Non-pigmented ciliary epithelial cell (primary cell): ENCODE measurements around the gene CAB39L.

ENCODE experiments used
- DNase-seq: peaks from one replicate; pipeline ENCODE4 v3.0.0-alpha.2; 2010; ENCODE audit warnings: low read depth

Gene CAB39L

GRCh38 chr13:49441846-49442245, 2.0 kb downstream of the CAB39L start:
- no peak for DNase-seq

- DNase-seq = no peak
These were observed 2.6 kb downstream of the CAB39L start for GRCh38 chr13:49441312-49441711.

- no peak for DNase-seq
These were observed 4.3 kb downstream of the CAB39L start for GRCh38 chr13:49439609-49440008.

- no peak for DNase-seq
These were observed 6.2 kb downstream of the CAB39L start for GRCh38 chr13:49437705-49438104.

- DNase-seq = no peak
These were observed 7.0 kb downstream of the CAB39L start for GRCh38 chr13:49436890-49437289.

- DNase-seq = no peak
These were observed 7.9 kb downstream of the CAB39L start for GRCh38 chr13:49435992-49436391.

GRCh38 chr13:49429121-49429520, 14.7 kb downstream of the CAB39L start:
- no peak for DNase-seq

GRCh38 chr13:49428041-49428763, 15.7 kb downstream of the CAB39L start:
- no peak for DNase-seq

GRCh38 chr13:49424011-49424560, 19.8 kb downstream of the CAB39L start:
- DNase-seq = no peak

- no peak for DNase-seq
These were observed 22.5 kb downstream of the CAB39L start for GRCh38 chr13:49421391-49421790.

- DNase-seq = no peak
These were observed 24.6 kb downstream of the CAB39L start for GRCh38 chr13:49419276-49419675.

- no peak for DNase-seq
These were observed 25.7 kb downstream of the CAB39L start for GRCh38 chr13:49418206-49418605.

- no peak for DNase-seq
These were observed 26.7 kb downstream of the CAB39L start for GRCh38 chr13:49417161-49417560.

- DNase-seq = no peak
These were observed 31.1 kb downstream of the CAB39L start for GRCh38 chr13:49412749-49413148.

- DNase-seq = no peak
These were observed 32.5 kb downstream of the CAB39L start for GRCh38 chr13:49411353-49411752.

GRCh38 chr13:49410477-49410876, 33.4 kb downstream of the CAB39L start:
- DNase-seq = no peak

- DNase-seq = no peak
These were observed 33.9 kb downstream of the CAB39L start for GRCh38 chr13:49410006-49410405.

- no peak for DNase-seq
These were observed 34.9 kb downstream of the CAB39L start for GRCh38 chr13:49409008-49409407.

- no peak for DNase-seq
These were observed 35.9 kb downstream of the CAB39L start for GRCh38 chr13:49407936-49408335.

- DNase-seq = no peak
These were observed 36.8 kb downstream of the CAB39L start for GRCh38 chr13:49407068-49407467.

GRCh38 chr13:49404703-49405020, 39.2 kb downstream of the CAB39L start:
- DNase-seq = no peak

- DNase-seq = no peak
These were observed 39.7 kb downstream of the CAB39L start for GRCh38 chr13:49403996-49404702.
